AG09309 (cell line): ENCODE measurements around the gene OR8G1.

ENCODE experiments used
- DNase-seq: peaks from one replicate; pipeline ENCODE4 v3.0.0-alpha.2; 2010; ENCODE audit warnings: low read depth
- H3K4me3 ChIP-seq: 2 replicates; pipeline ENCODE4 v1.5.1; 2011; ENCODE audit warnings: mild to moderate bottlenecking, low read depth, low read length, moderate library complexity; ENCODE audit not compliant: control insufficient read depth
- TF ChIP-seq, protein P1 (sequence below): IDR thresholded peaks from 2 replicates; pipeline ENCODE4 v1.5.1; 2011; ENCODE audit warnings: mild to moderate bottlenecking, low read depth, low read length, inconsistent platforms; ENCODE audit not compliant: insufficient read depth, control insufficient read depth; ENCODE audit errors: missing control alignments

The OR8G1 gene

GRCh38 chr11:124297921-124298320, 57.0 kb downstream of the OR8G1 start:
- no peak overlapping the region for H3K4me3 ChIP-seq
- TF ChIP-seq, protein P1, sequence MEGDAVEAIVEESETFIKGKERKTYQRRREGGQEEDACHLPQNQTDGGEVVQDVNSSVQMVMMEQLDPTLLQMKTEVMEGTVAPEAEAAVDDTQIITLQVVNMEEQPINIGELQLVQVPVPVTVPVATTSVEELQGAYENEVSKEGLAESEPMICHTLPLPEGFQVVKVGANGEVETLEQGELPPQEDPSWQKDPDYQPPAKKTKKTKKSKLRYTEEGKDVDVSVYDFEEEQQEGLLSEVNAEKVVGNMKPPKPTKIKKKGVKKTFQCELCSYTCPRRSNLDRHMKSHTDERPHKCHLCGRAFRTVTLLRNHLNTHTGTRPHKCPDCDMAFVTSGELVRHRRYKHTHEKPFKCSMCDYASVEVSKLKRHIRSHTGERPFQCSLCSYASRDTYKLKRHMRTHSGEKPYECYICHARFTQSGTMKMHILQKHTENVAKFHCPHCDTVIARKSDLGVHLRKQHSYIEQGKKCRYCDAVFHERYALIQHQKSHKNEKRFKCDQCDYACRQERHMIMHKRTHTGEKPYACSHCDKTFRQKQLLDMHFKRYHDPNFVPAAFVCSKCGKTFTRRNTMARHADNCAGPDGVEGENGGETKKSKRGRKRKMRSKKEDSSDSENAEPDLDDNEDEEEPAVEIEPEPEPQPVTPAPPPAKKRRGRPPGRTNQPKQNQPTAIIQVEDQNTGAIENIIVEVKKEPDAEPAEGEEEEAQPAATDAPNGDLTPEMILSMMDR = no peak
- DNase-seq = no peak

- TF ChIP-seq, protein P1 = no peak
- no peak overlapping the region for H3K4me3 ChIP-seq
- no peak for DNase-seq
These were observed 60.7 kb downstream of the OR8G1 start for GRCh38 chr11:124301548-124301947.

DNA sequence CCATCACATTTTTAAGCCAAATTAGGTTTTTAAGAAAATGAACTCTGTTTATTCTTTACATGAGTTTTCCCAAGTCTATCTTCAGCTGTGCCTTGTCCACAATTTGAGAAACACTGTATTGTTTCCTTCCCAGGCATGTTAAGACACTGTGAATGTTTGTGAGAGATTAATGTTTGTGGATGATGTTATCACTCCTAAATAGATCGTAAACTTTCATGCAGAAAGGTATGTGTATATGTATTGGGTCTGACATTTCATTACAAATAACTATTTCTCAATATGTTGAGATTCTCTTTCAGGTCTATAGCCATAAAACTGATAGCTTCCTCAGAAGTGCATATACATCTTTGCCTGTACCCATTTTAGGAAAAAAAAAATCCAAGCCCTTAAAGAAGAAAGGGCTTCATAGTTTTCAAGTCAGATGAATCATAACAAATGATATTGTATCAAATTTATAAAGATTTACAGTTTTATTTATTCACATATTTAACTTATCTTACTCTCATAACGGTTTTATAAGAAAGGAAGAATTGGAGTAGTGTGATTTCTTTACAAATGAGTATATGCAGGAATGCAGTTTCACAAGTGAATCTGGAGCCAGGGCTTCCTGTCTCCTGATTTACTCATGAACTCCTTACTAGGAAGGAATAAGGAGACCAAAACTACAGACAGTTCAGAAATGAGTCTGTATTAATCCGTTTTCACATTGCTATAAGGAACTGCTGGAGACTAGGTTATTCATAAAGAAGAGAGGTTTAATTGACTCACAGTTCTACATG, 61.6 kb downstream of the OR8G1 start:
- no peak overlapping the region for H3K4me3 ChIP-seq
- TF ChIP-seq, protein P1 = no peak
- DNase-seq = no peak
